Naive thymus-derived CD4-positive, alpha-beta T cell (primary cell): ENCODE data around the gene UBA7. TPM values are rescaled to one million over a fixed set of nuclear protein-coding genes. Genes with fewer than 3 reads are reported as not detected.

Experiments
- ATAC-seq: fragments of 150-1000 bp; cut with Tn5 transposase; 2 replicates; pipeline ENCODE4 v1.10.0; 2021; ENCODE audit warnings: mild to moderate bottlenecking, moderate library complexity
- CTCF ChIA-PET: fragments of 350-600 bp; sonication (Branson Sonifier 250); formaldehyde crosslinking; loops from one replicate; lab custom pipeline; 2021; ENCODE audit warnings: antibody characterized with exemption; lab: Charles Lee
- POLR2A ChIA-PET: fragments of 350-600 bp; sonication (Branson Sonifier 250); formaldehyde crosslinking; loops from one replicate; lab custom pipeline; 2021; ENCODE audit warnings: antibody characterized with exemption, inconsistent platforms; lab: Charles Lee
- DNase-seq, 9 donors: peaks; one replicate each; pipeline versions ENCODE4 v3.0.0 to v3.0.0-alpha.2; 2020 to 2022; ENCODE audit warnings: mixed read lengths in 1 of 9
- H3K27ac ChIP-seq: one replicate; pipeline ENCODE4 v1.7.0; 2013; ENCODE audit warnings: mild to moderate bottlenecking, low read depth, low read length, moderate library complexity
- H3K27me3 ChIP-seq, 2 donors: one replicate each; pipeline ENCODE4 v1.7.0; 2013; ENCODE audit warnings: low read length in 2 of 2, mild to moderate bottlenecking in 2 of 2, moderate library complexity in 2 of 2; ENCODE audit not compliant: control insufficient read depth in 2 of 2, insufficient read depth in 2 of 2
- H3K36me3 ChIP-seq, 3 experiments: 1 replicate in 2 of 3; 2 replicates in 1 of 3; pipeline ENCODE4 v1.7.0; 2013; ENCODE audit warnings: low read length in 3 of 3, mild to moderate bottlenecking in 3 of 3, moderate library complexity in 1 of 3; ENCODE audit not compliant: insufficient read depth in 3 of 3, control insufficient read depth in 2 of 3
- H3K4me1 ChIP-seq, 2 donors: one replicate each; pipeline ENCODE4 v1.7.0; 2013; ENCODE audit warnings: low read length in 2 of 2, mild to moderate bottlenecking in 2 of 2, moderate library complexity in 1 of 2; ENCODE audit not compliant: control insufficient read depth in 2 of 2, insufficient read depth in 2 of 2
- H3K4me3 ChIP-seq: 2 replicates; pipeline ENCODE4 v1.7.0; 2013; ENCODE audit warnings: mild to moderate bottlenecking, low read length
- H3K9me3 ChIP-seq, 3 experiments: 1 replicate in 2 of 3; 2 replicates in 1 of 3; pipeline ENCODE4 v1.7.0; 2013; ENCODE audit warnings: low read length in 3 of 3; ENCODE audit not compliant: control insufficient read depth in 2 of 3
- H3K27ac Mint-ChIP-seq, 9 donors: one replicate each; pipeline ENCODE4 v1.8.0; 2020 to 2022; ENCODE audit warnings: mixed read lengths in 9 of 9, mild to moderate bottlenecking in 8 of 9, moderate library complexity in 5 of 9, inconsistent platforms in 2 of 9
- H3K27me3 Mint-ChIP-seq, 5 donors: one replicate each; pipeline ENCODE4 v1.8.0; 2021 to 2022; ENCODE audit warnings: mixed read lengths in 5 of 5, mild to moderate bottlenecking in 1 of 5
- H3K36me3 Mint-ChIP-seq, 5 donors: one replicate each; pipeline ENCODE4 v1.8.0; 2020 to 2022; ENCODE audit warnings: mixed read lengths in 5 of 5, mild to moderate bottlenecking in 3 of 5, inconsistent platforms in 1 of 5
- H3K4me1 Mint-ChIP-seq, 7 donors: one replicate each; pipeline ENCODE4 v1.8.0; 2020 to 2022; ENCODE audit warnings: mixed read lengths in 7 of 7, mild to moderate bottlenecking in 3 of 7, inconsistent platforms in 1 of 7
- H3K4me3 Mint-ChIP-seq, 10 donors: one replicate each; pipeline ENCODE4 v1.8.0; 2020 to 2022; ENCODE audit warnings: mild to moderate bottlenecking in 10 of 10, mixed read lengths in 10 of 10, moderate library complexity in 6 of 10, inconsistent platforms in 2 of 10
- H3K9me3 Mint-ChIP-seq, 11 donors: one replicate each; pipeline ENCODE4 v1.8.0; 2020 to 2022; ENCODE audit warnings: mixed read lengths in 11 of 11, mild to moderate bottlenecking in 4 of 11, inconsistent platforms in 1 of 11, moderate library complexity in 1 of 11
- intact Hi-C, 2 donors: fragments of 100-400 bp; cut with micrococcal nuclease; formaldehyde crosslinking; loops; one replicate each; pipeline ENCODE4 v1.15.1; 2023
- microRNA-seq: library from miRNA; unstranded; fragments of <30 nt; microRNA quantifications from one replicate; pipeline ENCODE4 v1.2.0, GENCODE V29; 2022; ENCODE audit warnings: borderline microRNAs expressed
- polyA plus RNA-seq, 2 donors: library from polyadenylated mRNA; unstranded; fragments of 300-500 nt; fragmentation: Illumina TruSeq; gene quantifications; one replicate each; pipeline ENCODE4 v1.2.3, GENCODE V29; 2021
- total RNA-seq, 6 experiments: library from RNA in 5 of 6; stranded (reverse) in 5 of 6; gene quantifications; 1 replicate in 5 of 6; 2 replicates in 1 of 6; pipeline ENCODE4 v1.2.3 and lab custom pipeline; 2021 to 2026

Gene UBA7
- total and polyA plus RNA-seq, 7 experiments from 2014 or later, result 31.6 to 318 (median 277) TPM

- H3K4me3 Mint-ChIP-seq, result no peak overlapping the region
- H3K27ac ChIP-seq, result no peak overlapping the region
- DNase-seq (no peak), ATAC-seq (no peak)
- no peaks in the 10 kb centered on the region for H3K9me3 Mint-ChIP-seq
- ChIA-PET POLR2A (interaction anchor here (1.1 kb wide), 1 partner anchor 115 kb away, joined by 3 read pairs; no protein-coding TSS in a partner anchor), CTCF (no interaction called here)
- peaks cover 0 to 13% (median 3%) of the 10 kb centered on the region in 5 donors for H3K36me3 Mint-ChIP-seq
- no peaks in the 10 kb centered on the region for H3K36me3 ChIP-seq
- no peak overlapping the region for H3K27ac Mint-ChIP-seq
- H3K9me3 ChIP-seq, result no peaks in the 10 kb centered on the region
- H3K27me3 Mint-ChIP-seq, result no peaks in the 10 kb centered on the region
- H3K4me3 ChIP-seq, result no peak overlapping the region
- peaks cover 8 to 45% (median 30%) of the 10 kb centered on the region in 7 donors for H3K4me1 Mint-ChIP-seq
- no peaks in the 10 kb centered on the region for H3K4me1 ChIP-seq
- H3K27me3 ChIP-seq, result no peaks in the 10 kb centered on the region
- intact Hi-C loops, result no loop called here
These were observed 52.1 kb downstream of the UBA7 start for GRCh38 chr3:49761661-49762060.

- H3K36me3 ChIP-seq, result no peaks in the 10 kb centered on the region
- no peak overlapping the region for H3K4me3 Mint-ChIP-seq
- ChIA-PET CTCF (no interaction called here), POLR2A (interaction anchor here (1.7 kb wide), 1 partner anchor 15 kb away, joined by 4 read pairs; no protein-coding TSS in a partner anchor)
- no peaks in the 10 kb centered on the region for H3K27me3 ChIP-seq
- H3K27me3 Mint-ChIP-seq, result no peaks in the 10 kb centered on the region
- no peaks in the 10 kb centered on the region for H3K4me1 ChIP-seq
- H3K9me3 Mint-ChIP-seq, result no peaks in the 10 kb centered on the region
- no peak overlapping the region for H3K27ac ChIP-seq
- H3K4me1 Mint-ChIP-seq, result peaks cover 10 to 57% (median 39%) of the 10 kb centered on the region in 7 donors
- intact Hi-C loops, result no loop called here
- H3K27ac Mint-ChIP-seq, result peak overlapping the region in 1 of 9 donors; percentile 19
- DNase-seq (no peak), ATAC-seq (no peak)
- H3K9me3 ChIP-seq, result no peaks in the 10 kb centered on the region
- H3K4me3 ChIP-seq, result no peak overlapping the region
- peaks cover 0 to 6% (median 0%) of the 10 kb centered on the region in 5 donors for H3K36me3 Mint-ChIP-seq
These were observed 54.5 kb downstream of the UBA7 start for GRCh38 chr3:49759226-49759625.

- DNase-seq (no peak), ATAC-seq (no peak)
- no peaks in the 10 kb centered on the region for H3K9me3 Mint-ChIP-seq
- peaks cover 0 to 6% (median 2%) of the 10 kb centered on the region in 5 donors for H3K36me3 Mint-ChIP-seq
- ChIA-PET POLR2A (no interaction called here), CTCF (interaction anchor here (0.6 kb wide), 1 partner anchor 25 kb away, joined by 5 read pairs; no protein-coding TSS in a partner anchor)
- H3K4me3 Mint-ChIP-seq, result no peak overlapping the region
- peaks cover 12 to 68% (median 52%) of the 10 kb centered on the region in 7 donors for H3K4me1 Mint-ChIP-seq
- no peak overlapping the region for H3K27ac ChIP-seq
- no peaks in the 10 kb centered on the region for H3K27me3 Mint-ChIP-seq
- H3K27ac Mint-ChIP-seq, result peak overlapping the region in 1 of 9 donors; percentile 16
- H3K4me3 ChIP-seq, result no peak overlapping the region
- H3K9me3 ChIP-seq, result no peaks in the 10 kb centered on the region
- H3K36me3 ChIP-seq, result no peaks in the 10 kb centered on the region
- intact Hi-C loops, result no loop called here
- no peaks in the 10 kb centered on the region for H3K4me1 ChIP-seq
- no peaks in the 10 kb centered on the region for H3K27me3 ChIP-seq
These were observed 56.6 kb downstream of the UBA7 start for GRCh38 chr3:49757197-49757596.

- POLR2A ChIA-PET, result interaction anchor here (1.3 kb wide), 1 partner anchor 17 kb away, joined by 4 read pairs; no protein-coding TSS in a partner anchor
- no peaks in the 10 kb centered on the region for H3K36me3 ChIP-seq
- Mint-ChIP-seq H3K36me3 (peaks cover 0 to 6% (median 2%) of the 10 kb centered on the region in 5 donors), H3K9me3 (no peaks in the 10 kb centered on the region), H3K4me3 (peak overlapping the region in 2 of 10 donors; percentile 2 to 8), H3K27ac (peak overlapping the region in 2 of 9 donors; percentile 64 to 66), H3K27me3 (no peaks in the 10 kb centered on the region), H3K4me1 (peaks cover 12 to 68% (median 52%) of the 10 kb centered on the region in 7 donors)
- ATAC-seq (no peak), DNase-seq (no peak)
- no peaks in the 10 kb centered on the region for H3K4me1 ChIP-seq
- intact Hi-C loops, result no loop called here
- no peak overlapping the region for H3K27ac ChIP-seq
- no peaks in the 10 kb centered on the region for H3K9me3 ChIP-seq
- H3K27me3 ChIP-seq, result no peaks in the 10 kb centered on the region
- no peak overlapping the region for H3K4me3 ChIP-seq
- CTCF ChIA-PET, result no interaction called here
These were observed 57.7 kb downstream of the UBA7 start for GRCh38 chr3:49756036-49756435.

Small RNAs within 50 kb of the gene (microRNA-seq; reads per million reads assigned to microRNA genes)
- not detected for gene MIR5193

Other genes with a start within 250 kb of the UBA7 start
- 100 to 1,000 TPM in 2 of 5 experiments, 10 to 100 TPM in 3; 75.5 to 151 (median 99.1) TPM for gene APEH, start 139.6 kb downstream of the UBA7 start, total RNA-seq
- gene APEH, start 139.6 kb downstream of the UBA7 start, polyA plus RNA-seq, result 100 to 1,000 TPM; 103 to 151 TPM
- gene MST1, start 124.5 kb downstream of the UBA7 start, total RNA-seq, result 10 to 100 TPM in 3 of 5 experiments, 1 to 10 TPM in 2; 7.9 to 12.8 (median 10.0) TPM
- 1 to 10 TPM in 1 of 2 donors, under 1 TPM in 1; 0.90 to 1.0 TPM for gene MST1, start 124.5 kb downstream of the UBA7 start, polyA plus RNA-seq
- gene RNF123, start 124.4 kb downstream of the UBA7 start, total RNA-seq, result 10 to 100 TPM; 34.5 to 77.2 (median 50.7) TPM
- 10 to 100 TPM in 1 of 2 donors, 1 to 10 TPM in 1; 8.3 to 19.7 TPM for gene RNF123, start 124.4 kb downstream of the UBA7 start, polyA plus RNA-seq
- gene AMIGO3, start 94.3 kb downstream of the UBA7 start, total RNA-seq, result 1 to 10 TPM in 1 of 5 experiments, under 1 TPM in 2, not detected in 2; 0.16 to 1.8 (median 0.24) TPM
- gene AMIGO3, start 94.3 kb downstream of the UBA7 start, polyA plus RNA-seq, result under 1 TPM in 1 of 2 donors, not detected in 1; 0.58 TPM
- 10 to 100 TPM; 38.3 to 60.4 (median 43.9) TPM for gene GMPPB, start 90.0 kb downstream of the UBA7 start, total RNA-seq
- gene GMPPB, start 90.0 kb downstream of the UBA7 start, polyA plus RNA-seq, result 10 to 100 TPM; 14.9 to 18.1 TPM
- 10 to 100 TPM; 41.8 to 57.0 (median 47.3) TPM for gene IP6K1, start 27.4 kb downstream of the UBA7 start, total RNA-seq
- 10 to 100 TPM; 18.4 to 36.3 TPM for gene IP6K1, start 27.4 kb downstream of the UBA7 start, polyA plus RNA-seq
- gene CDHR4, start 14.1 kb downstream of the UBA7 start, total RNA-seq, result under 1 TPM in 3 of 5 experiments, not detected in 2; 0.29 to 0.62 (median 0.44) TPM
- gene CDHR4, start 14.1 kb downstream of the UBA7 start, polyA plus RNA-seq, result not detected
- 1 to 10 TPM in 3 of 5 experiments, under 1 TPM in 2; 0.65 to 2.2 (median 1.8) TPM for gene INKA1, start 10.7 kb downstream of the UBA7 start, total RNA-seq
- 1 to 10 TPM in 1 of 2 donors, under 1 TPM in 1; 0.69 to 1.6 TPM for gene INKA1, start 10.7 kb downstream of the UBA7 start, polyA plus RNA-seq
- gene TRAIP, start 42.6 kb upstream of the UBA7 start, total RNA-seq, result 10 to 100 TPM in 1 of 5 experiments, 1 to 10 TPM in 4; 4.1 to 22.5 (median 5.7) TPM
- gene TRAIP, start 42.6 kb upstream of the UBA7 start, polyA plus RNA-seq, result 1 to 10 TPM; 2.7 to 3.8 TPM
- gene CAMKV, start 56.0 kb upstream of the UBA7 start, total RNA-seq, result not detected
- gene CAMKV, start 56.0 kb upstream of the UBA7 start, polyA plus RNA-seq, result not detected
- gene MST1R, start 89.9 kb upstream of the UBA7 start, total RNA-seq, result 1 to 10 TPM in 3 of 5 experiments, under 1 TPM in 2; 0.39 to 5.8 (median 1.2) TPM
- under 1 TPM; 0.66 to 0.80 TPM for gene MST1R, start 89.9 kb upstream of the UBA7 start, polyA plus RNA-seq
- 10 to 100 TPM in 2 of 5 experiments, 1 to 10 TPM in 3; 4.6 to 12.6 (median 8.6) TPM for gene MON1A, start 115.9 kb upstream of the UBA7 start, total RNA-seq
- 10 to 100 TPM; 10.9 to 24.5 TPM for gene MON1A, start 115.9 kb upstream of the UBA7 start, polyA plus RNA-seq
- gene RBM6, start 126.2 kb upstream of the UBA7 start, total RNA-seq, result 100 to 1,000 TPM; 103 to 208 (median 153) TPM
- 10 to 100 TPM; 29.6 to 70.1 TPM for gene RBM6, start 126.2 kb upstream of the UBA7 start, polyA plus RNA-seq